ENCODE measurements around the gene ADGRG1.

DNA sequence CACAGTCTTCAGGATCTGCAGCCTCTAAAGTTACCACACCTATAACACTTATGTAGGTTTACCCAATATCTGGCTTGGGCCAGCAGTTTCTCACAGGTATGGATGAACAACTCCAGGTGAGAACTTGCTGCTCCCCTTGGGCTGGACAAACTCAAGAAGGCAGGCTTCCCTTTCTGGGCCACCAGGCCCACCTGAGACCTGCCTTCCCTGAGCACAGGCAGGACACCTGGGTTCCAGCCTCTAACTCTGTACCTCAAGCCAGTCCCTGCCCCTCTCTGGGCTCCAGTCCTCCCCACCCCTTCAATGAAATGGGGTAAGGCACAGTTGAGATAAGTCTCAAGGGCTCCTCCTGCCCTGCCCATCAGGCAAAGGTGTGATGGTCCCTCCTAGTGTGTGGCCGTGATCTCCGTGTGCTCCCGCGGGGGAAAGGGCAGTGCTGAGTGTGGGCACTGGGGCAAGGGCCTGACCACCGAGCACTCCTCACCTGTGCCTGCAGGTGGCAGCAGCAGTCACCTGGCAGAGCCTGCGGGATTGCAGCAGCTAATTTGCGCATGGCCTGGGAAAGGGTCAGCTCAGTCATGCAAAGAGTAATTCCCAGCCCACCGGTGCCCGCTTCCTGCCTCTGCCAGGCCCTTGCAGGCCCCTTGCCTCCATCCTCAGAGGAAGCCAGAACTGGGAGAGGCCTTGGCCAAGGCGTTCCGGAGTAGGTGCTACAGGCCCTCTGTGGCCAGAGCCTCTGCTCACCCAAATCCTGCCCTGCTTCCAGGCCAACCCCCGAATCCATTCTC lies 28.2 kb upstream of the ADGRG1 start:
- TF ChIP-seq, protein P1, sequence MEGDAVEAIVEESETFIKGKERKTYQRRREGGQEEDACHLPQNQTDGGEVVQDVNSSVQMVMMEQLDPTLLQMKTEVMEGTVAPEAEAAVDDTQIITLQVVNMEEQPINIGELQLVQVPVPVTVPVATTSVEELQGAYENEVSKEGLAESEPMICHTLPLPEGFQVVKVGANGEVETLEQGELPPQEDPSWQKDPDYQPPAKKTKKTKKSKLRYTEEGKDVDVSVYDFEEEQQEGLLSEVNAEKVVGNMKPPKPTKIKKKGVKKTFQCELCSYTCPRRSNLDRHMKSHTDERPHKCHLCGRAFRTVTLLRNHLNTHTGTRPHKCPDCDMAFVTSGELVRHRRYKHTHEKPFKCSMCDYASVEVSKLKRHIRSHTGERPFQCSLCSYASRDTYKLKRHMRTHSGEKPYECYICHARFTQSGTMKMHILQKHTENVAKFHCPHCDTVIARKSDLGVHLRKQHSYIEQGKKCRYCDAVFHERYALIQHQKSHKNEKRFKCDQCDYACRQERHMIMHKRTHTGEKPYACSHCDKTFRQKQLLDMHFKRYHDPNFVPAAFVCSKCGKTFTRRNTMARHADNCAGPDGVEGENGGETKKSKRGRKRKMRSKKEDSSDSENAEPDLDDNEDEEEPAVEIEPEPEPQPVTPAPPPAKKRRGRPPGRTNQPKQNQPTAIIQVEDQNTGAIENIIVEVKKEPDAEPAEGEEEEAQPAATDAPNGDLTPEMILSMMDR (IDR thresholded peaks at IDR 0.05), result peak; percentile 64 to 92 (median 75)
- TF ChIP-seq POLR2A (IDR thresholded peaks at IDR 0.05), result no peak

All from transverse colon (tissue), 3 donors.